ENCODE measurements around the gene COL28A1. TPM values are rescaled to one million over a fixed set of nuclear protein-coding genes. Genes with fewer than 3 reads are reported as not detected.

Gene COL28A1
- polyA plus RNA-seq (2013, experiment 1 of 2; ENCODE audit: insufficient read length) = not detected
- polyA plus RNA-seq (2013, experiment 2 of 2; ENCODE audit: insufficient read length) = 0.17 TPM

- DNase-seq = no peak
Observed at GRCh38 chr7:7535691-7536090, at the start of gene COL28A1. TSS of gene COL28A1 (minus strand) at chr7:7535873. CDS start at chr7:7532875, 2,998 bp downstream.

GRCh38 chr7:7584653-7585052 is 49.0 kb upstream of the COL28A1 start:
- DNase-seq = no peak

GRCh38 chr7:7583731-7584130 is 48.1 kb upstream of the COL28A1 start:
- no peak for DNase-seq

- DNase-seq = no peak
Observed at GRCh38 chr7:7582596-7582995, 46.9 kb upstream of the COL28A1 start.

GRCh38 chr7:7581531-7582179 is 46.0 kb upstream of the COL28A1 start:
- DNase-seq = no peak

- DNase-seq = no peak
Observed at GRCh38 chr7:7579638-7580037, 44.0 kb upstream of the COL28A1 start.

- no peak for DNase-seq
Observed at GRCh38 chr7:7577888-7578287, 42.2 kb upstream of the COL28A1 start.

GRCh38 chr7:7576344-7576743 is 40.7 kb upstream of the COL28A1 start:
- no peak for DNase-seq

- no peak for DNase-seq
Observed at GRCh38 chr7:7573701-7574100, 38.0 kb upstream of the COL28A1 start.

GRCh38 chr7:7570584-7570983 is 34.9 kb upstream of the COL28A1 start:
- DNase-seq = no peak

GRCh38 chr7:7569615-7570014 is 33.9 kb upstream of the COL28A1 start:
- DNase-seq = no peak

- no peak for DNase-seq
Observed at GRCh38 chr7:7569081-7569527, 33.4 kb upstream of the COL28A1 start.

GRCh38 chr7:7568553-7568952 is 32.9 kb upstream of the COL28A1 start:
- DNase-seq = no peak

- DNase-seq = no peak
Observed at GRCh38 chr7:7567898-7568531, 32.3 kb upstream of the COL28A1 start.

GRCh38 chr7:7566651-7567611 is 31.3 kb upstream of the COL28A1 start, which contains the start of gene MIOS:
TSS of gene MIOS (plus strand) at chr7:7566884. CDS start at chr7:7572476, 5,592 bp downstream.
- DNase-seq = peak; percentile 77

- no peak for DNase-seq
Observed at GRCh38 chr7:7565746-7566650, 30.3 kb upstream of the COL28A1 start.

GRCh38 chr7:7565018-7565680 is 29.5 kb upstream of the COL28A1 start:
- no peak for DNase-seq

- DNase-seq = peak; percentile 81
Observed at GRCh38 chr7:7564323-7564780, 28.7 kb upstream of the COL28A1 start.

GRCh38 chr7:7563813-7564212 is 28.1 kb upstream of the COL28A1 start:
- no peak for DNase-seq

- no peak for DNase-seq
Observed at GRCh38 chr7:7563269-7563668, 27.6 kb upstream of the COL28A1 start.

GRCh38 chr7:7562736-7563135 is 27.1 kb upstream of the COL28A1 start:
- no peak for DNase-seq
